HL-60 (cell line): Measurements from ENCODE around the gene TMC3.

Source experiments
- TF ChIP-seq, protein P1 (sequence below): IDR thresholded peaks from one replicate; pipeline ENCODE4 v1.5.1; 2011; ENCODE audit warnings: low read length, control low read depth, inconsistent platforms; ENCODE audit not compliant: insufficient read depth
- TF ChIP-seq, protein P2 (sequence below): IDR thresholded peaks from 2 replicates; pipeline ENCODE4 v1.6.1; 2012; ENCODE audit warnings: low read depth; ENCODE audit not compliant: insufficient replicate concordance

DNA sequence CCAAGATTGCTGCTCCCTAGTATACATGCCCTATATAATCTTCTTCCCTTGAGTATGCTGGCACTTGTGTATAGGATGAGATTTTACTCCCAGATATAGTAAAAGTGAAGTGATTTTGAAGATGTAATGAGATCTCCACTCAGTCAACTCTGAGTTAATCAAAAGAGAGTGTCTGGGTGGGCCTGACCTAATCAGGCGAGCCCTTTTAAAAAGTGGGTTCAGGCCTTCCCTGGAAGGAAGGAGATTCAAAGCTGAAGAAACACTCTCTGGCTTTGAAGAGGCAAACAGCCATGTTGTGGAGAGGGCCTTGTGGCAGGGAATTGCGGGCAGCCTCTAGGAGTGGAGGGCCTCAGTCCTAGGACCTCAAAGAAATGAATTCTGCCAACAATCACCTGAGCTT, 44.6 kb downstream of the TMC3 start:
- TF ChIP-seq, protein P1, sequence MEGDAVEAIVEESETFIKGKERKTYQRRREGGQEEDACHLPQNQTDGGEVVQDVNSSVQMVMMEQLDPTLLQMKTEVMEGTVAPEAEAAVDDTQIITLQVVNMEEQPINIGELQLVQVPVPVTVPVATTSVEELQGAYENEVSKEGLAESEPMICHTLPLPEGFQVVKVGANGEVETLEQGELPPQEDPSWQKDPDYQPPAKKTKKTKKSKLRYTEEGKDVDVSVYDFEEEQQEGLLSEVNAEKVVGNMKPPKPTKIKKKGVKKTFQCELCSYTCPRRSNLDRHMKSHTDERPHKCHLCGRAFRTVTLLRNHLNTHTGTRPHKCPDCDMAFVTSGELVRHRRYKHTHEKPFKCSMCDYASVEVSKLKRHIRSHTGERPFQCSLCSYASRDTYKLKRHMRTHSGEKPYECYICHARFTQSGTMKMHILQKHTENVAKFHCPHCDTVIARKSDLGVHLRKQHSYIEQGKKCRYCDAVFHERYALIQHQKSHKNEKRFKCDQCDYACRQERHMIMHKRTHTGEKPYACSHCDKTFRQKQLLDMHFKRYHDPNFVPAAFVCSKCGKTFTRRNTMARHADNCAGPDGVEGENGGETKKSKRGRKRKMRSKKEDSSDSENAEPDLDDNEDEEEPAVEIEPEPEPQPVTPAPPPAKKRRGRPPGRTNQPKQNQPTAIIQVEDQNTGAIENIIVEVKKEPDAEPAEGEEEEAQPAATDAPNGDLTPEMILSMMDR: no peak
- TF ChIP-seq, protein P2, sequence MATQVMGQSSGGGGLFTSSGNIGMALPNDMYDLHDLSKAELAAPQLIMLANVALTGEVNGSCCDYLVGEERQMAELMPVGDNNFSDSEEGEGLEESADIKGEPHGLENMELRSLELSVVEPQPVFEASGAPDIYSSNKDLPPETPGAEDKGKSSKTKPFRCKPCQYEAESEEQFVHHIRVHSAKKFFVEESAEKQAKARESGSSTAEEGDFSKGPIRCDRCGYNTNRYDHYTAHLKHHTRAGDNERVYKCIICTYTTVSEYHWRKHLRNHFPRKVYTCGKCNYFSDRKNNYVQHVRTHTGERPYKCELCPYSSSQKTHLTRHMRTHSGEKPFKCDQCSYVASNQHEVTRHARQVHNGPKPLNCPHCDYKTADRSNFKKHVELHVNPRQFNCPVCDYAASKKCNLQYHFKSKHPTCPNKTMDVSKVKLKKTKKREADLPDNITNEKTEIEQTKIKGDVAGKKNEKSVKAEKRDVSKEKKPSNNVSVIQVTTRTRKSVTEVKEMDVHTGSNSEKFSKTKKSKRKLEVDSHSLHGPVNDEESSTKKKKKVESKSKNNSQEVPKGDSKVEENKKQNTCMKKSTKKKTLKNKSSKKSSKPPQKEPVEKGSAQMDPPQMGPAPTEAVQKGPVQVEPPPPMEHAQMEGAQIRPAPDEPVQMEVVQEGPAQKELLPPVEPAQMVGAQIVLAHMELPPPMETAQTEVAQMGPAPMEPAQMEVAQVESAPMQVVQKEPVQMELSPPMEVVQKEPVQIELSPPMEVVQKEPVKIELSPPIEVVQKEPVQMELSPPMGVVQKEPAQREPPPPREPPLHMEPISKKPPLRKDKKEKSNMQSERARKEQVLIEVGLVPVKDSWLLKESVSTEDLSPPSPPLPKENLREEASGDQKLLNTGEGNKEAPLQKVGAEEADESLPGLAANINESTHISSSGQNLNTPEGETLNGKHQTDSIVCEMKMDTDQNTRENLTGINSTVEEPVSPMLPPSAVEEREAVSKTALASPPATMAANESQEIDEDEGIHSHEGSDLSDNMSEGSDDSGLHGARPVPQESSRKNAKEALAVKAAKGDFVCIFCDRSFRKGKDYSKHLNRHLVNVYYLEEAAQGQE: no peak
